ENCODE measurements around the gene MMP25.
A peak's percentile ranks its signal among the peaks of the same experiment; 100 is the strongest.

Gene MMP25, protein sequence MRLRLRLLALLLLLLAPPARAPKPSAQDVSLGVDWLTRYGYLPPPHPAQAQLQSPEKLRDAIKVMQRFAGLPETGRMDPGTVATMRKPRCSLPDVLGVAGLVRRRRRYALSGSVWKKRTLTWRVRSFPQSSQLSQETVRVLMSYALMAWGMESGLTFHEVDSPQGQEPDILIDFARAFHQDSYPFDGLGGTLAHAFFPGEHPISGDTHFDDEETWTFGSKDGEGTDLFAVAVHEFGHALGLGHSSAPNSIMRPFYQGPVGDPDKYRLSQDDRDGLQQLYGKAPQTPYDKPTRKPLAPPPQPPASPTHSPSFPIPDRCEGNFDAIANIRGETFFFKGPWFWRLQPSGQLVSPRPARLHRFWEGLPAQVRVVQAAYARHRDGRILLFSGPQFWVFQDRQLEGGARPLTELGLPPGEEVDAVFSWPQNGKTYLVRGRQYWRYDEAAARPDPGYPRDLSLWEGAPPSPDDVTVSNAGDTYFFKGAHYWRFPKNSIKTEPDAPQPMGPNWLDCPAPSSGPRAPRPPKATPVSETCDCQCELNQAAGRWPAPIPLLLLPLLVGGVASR

DNA sequence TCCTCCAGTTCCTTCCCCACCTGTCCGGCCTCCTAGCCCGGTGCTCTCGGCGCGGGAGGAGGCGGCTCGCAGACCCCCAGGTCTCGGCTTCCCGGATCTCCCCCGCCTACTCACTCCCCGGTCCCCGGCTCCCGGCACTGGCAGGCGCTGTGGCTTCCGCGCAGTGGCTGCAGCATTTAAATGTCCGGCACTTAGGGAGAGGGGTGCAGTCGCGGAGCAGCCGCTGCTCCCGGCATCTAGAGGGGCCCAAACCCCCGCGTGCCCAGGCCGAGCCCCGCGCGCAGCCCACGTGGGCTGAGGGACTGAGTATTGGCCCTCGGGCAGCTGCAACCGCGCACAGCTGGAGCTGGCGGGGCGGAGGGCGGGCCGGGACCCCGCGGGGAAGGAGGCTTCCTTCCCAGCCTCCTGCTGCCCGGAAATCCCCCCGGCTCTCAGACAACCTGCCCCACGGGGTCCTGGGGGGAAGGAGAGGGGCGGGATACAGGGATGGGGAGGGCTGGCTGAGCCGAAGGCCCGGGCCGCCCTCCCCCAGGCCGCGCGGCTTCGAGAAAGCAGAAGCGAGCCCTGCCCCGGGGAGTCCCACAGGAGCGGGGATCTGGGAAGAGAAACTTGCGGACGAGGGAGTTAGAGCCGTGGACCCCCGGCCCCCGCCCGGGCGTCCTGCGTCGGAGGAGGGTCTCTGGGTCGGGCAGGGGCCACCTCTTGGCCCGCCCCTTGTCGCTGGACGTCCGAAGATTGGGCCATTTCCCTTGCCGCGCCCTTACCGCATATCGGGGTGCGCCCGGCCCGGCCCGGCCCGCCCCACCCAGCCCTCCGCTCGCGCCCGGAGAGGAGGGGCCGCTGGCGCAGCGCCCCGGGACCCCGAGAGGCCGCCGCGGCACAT, at the start of gene MMP25:
Gene MMP25 (plus strand): TSS at position 804 of the 883 bp plus-strand sequence. CDS start 357 bp downstream, outside the sequence.
- peak within 1 kb of the TSS; percentile 84 for H3K27ac ChIP-seq
- TF ChIP-seq ZFX (IDR thresholded peaks at IDR 0.05; ENCODE audit: borderline replicate concordance) (no peak), CTCF (IDR thresholded peaks at IDR 0.05) (no peak)

DNA sequence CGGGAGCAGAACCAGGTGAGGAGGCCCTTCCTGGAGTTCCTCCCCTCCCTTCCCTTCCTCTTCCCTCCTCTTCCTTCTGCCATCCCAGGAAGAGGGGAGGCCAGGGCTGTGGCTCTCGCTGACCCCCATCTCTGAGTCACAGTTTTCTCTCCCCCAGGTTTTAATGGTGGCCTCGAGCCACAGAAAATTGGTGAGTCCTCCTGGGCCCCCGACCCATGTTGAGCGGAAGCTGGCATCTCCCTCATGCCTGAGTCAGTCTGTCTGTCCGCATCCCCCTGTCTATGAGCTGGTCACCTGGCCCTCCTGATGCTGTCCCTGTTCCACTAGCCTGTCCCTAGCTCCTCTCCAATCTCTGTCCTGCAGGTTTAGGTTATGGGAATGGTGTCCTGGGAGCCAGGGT, 46.4 kb upstream of the MMP25 start:
- no peak overlapping the region for H3K27ac ChIP-seq
- TF ChIP-seq ZFX (IDR thresholded peaks at IDR 0.05; ENCODE audit: borderline replicate concordance) (no peak), CTCF (IDR thresholded peaks at IDR 0.05) (no peak)

- no peak overlapping the region for H3K27ac ChIP-seq
- no peak for TF ChIP-seq CTCF (IDR thresholded peaks at IDR 0.05)
- no peak for TF ChIP-seq ZFX (IDR thresholded peaks at IDR 0.05; ENCODE audit: borderline replicate concordance)
Observed at GRCh38 chr16:3000540-3000939, 45.8 kb upstream of the MMP25 start.

- TF ChIP-seq CTCF (IDR thresholded peaks at IDR 0.05) (no peak), ZFX (IDR thresholded peaks at IDR 0.05; ENCODE audit: borderline replicate concordance) (no peak)
- no peak overlapping the region for H3K27ac ChIP-seq
Observed at GRCh38 chr16:3001316-3001715, 45.0 kb upstream of the MMP25 start.

- TF ChIP-seq CTCF (IDR thresholded peaks at IDR 0.05) (peak; percentile 81), ZFX (IDR thresholded peaks at IDR 0.05; ENCODE audit: borderline replicate concordance) (no peak)
- H3K27ac ChIP-seq = peak overlapping the region; percentile 56
Observed at GRCh38 chr16:3003582-3004270, 42.6 kb upstream of the MMP25 start.

DNA sequence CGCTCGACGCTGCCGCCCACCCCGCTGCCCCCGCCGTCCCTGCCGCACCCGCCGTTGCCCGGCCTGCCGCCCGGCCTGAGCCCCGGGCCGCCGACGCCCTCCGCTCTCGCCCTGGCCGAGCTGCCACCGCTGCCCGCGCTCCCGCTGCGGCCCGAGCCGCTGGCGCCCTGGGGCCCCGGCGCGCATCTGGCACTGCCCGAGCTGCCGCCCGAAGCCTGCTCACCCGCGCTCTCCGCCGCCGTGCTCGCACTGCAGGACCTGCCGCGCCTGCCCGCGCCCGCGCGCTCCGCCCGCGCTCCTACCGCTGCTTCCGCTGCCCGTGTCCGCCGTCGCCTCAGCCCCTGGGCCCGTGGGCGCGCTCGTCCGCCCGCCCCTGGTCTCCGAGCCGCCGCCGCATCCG, 42.0 kb upstream of the MMP25 start:
- H3K27ac ChIP-seq = peak overlapping the region; percentile 56
- TF ChIP-seq CTCF (IDR thresholded peaks at IDR 0.05) = no peak
- TF ChIP-seq ZFX (IDR thresholded peaks at IDR 0.05; ENCODE audit: borderline replicate concordance) = no peak

Measured in 22Rv1 (cell line).